Thoracic aorta (tissue), 2 donors: ENCODE measurements around the gene SYTL1. TPM values are rescaled to one million over a fixed set of nuclear protein-coding genes. Genes with fewer than 3 reads are reported as not detected.

Source experiments
- ATAC-seq: fragments of 150-250 bp; one replicate; pipeline ENCODE4 v1.8.0; 2017; ENCODE audit warnings: low read depth; ENCODE audit not compliant: insufficient number of reproducible peaks, low FRiP score
- DNase-seq: peaks from one replicate; pipeline ENCODE4 v3.0.0-alpha.2; 2020; ENCODE audit warnings: low spot score
- H3K27ac ChIP-seq, 2 donors: fragments of 200-600 bp; sonication (generic); 1 replicate in 1 of 2; 2 replicates in 1 of 2; pipeline ENCODE4 v1.5.1; 2016; ENCODE audit warnings: mild to moderate bottlenecking in 2 of 2, moderate library complexity in 2 of 2
- H3K27me3 ChIP-seq: fragments of 200-600 bp; sonication (generic); replicated peaks from 2 replicates; pipeline ENCODE4 v1.6.0; 2016; ENCODE audit warnings: mild to moderate bottlenecking; ENCODE audit not compliant: insufficient read depth
- H3K36me3 ChIP-seq: fragments of 200-600 bp; sonication (generic); one replicate; pipeline ENCODE4 v1.5.1; 2016
- H3K4me1 ChIP-seq, 2 donors: fragments of 200-600 bp; sonication (generic); 1 replicate in 1 of 2; 2 replicates in 1 of 2; pipeline versions ENCODE4 v1.5.1 to v1.6.0; 2016; ENCODE audit warnings: low read depth in 2 of 2, mild to moderate bottlenecking in 1 of 2; ENCODE audit not compliant: control insufficient read depth in 1 of 2
- H3K4me3 ChIP-seq: fragments of 200-600 bp; sonication (generic); 2 replicates; pipeline ENCODE4 v1.5.1; 2016; ENCODE audit warnings: mild to moderate bottlenecking
- H3K9me3 ChIP-seq: fragments of 200-600 bp; sonication (generic); 2 replicates; pipeline ENCODE4 v1.5.1; 2016
- CTCF ChIP-seq: fragments of 200-600 bp; sonication (generic); IDR thresholded peaks from one replicate; pipeline ENCODE4 v1.5.1; 2019; ENCODE audit warnings: antibody characterized with exemption
- total RNA-seq, 2 donors: library from RNA; depleted of rRNA; stranded (reverse); fragments of >200 nt; gene quantifications; one replicate each; pipeline versions ENCODE4 v1.1.0 to v1.2.3, GENCODE V29; 2016

The SYTL1 gene
- total RNA-seq, 2 donors from 2014 or later, result 4.1 to 5.5 TPM

- ATAC-seq, result no peak
- no peak for TF ChIP-seq CTCF
- no peak for DNase-seq
- peaks cover 2 to 13% of the 10 kb centered on the region in 2 donors for H3K4me1 ChIP-seq
- H3K27ac ChIP-seq, result no peak overlapping the region
- no peaks in the 10 kb centered on the region for H3K9me3 ChIP-seq
- no peaks in the 10 kb centered on the region for H3K27me3 ChIP-seq
- H3K4me3 ChIP-seq, result no peak overlapping the region
- peaks cover 54% of the 10 kb centered on the region for H3K36me3 ChIP-seq
Measured at GRCh38 chr1:27330786-27331185, 11.0 kb upstream of the SYTL1 start.

GRCh38 chr1:27331426-27331825 is 10.4 kb upstream of the SYTL1 start:
- ATAC-seq (no peak), DNase-seq (no peak)
- no peak overlapping the region for H3K27ac ChIP-seq
- H3K4me1 ChIP-seq, result peaks cover 2 to 6% of the 10 kb centered on the region in 2 donors
- H3K36me3 ChIP-seq, result peaks cover 56% of the 10 kb centered on the region
- H3K4me3 ChIP-seq, result no peak overlapping the region
- H3K27me3 ChIP-seq, result no peaks in the 10 kb centered on the region
- H3K9me3 ChIP-seq, result no peaks in the 10 kb centered on the region
- no peak for TF ChIP-seq CTCF

- ATAC-seq, result no peak
- no peaks in the 10 kb centered on the region for H3K9me3 ChIP-seq
- H3K4me3 ChIP-seq, result no peak overlapping the region
- H3K4me1 ChIP-seq, result peaks cover under 1 to 1% of the 10 kb centered on the region in 2 donors
- H3K27ac ChIP-seq, result no peak overlapping the region
- H3K36me3 ChIP-seq, result peaks cover 58% of the 10 kb centered on the region
- no peak for TF ChIP-seq CTCF
- no peaks in the 10 kb centered on the region for H3K27me3 ChIP-seq
- DNase-seq, result no peak
Measured at GRCh38 chr1:27331922-27332321, 9.9 kb upstream of the SYTL1 start.

- Histone ChIP-seq H3K27ac (no peak overlapping the region), H3K27me3 (no peaks in the 10 kb centered on the region), H3K4me1 (no peaks in the 10 kb centered on the region), H3K36me3 (peaks cover 59% of the 10 kb centered on the region), H3K9me3 (no peaks in the 10 kb centered on the region), H3K4me3 (no peak overlapping the region)
- ATAC-seq, result no peak
- TF ChIP-seq CTCF, result peak; percentile 81
- DNase-seq, result no peak
Measured at GRCh38 chr1:27332536-27333281, 9.1 kb upstream of the SYTL1 start.

- Histone ChIP-seq H3K27me3 (no peaks in the 10 kb centered on the region), H3K4me1 (no peaks in the 10 kb centered on the region), H3K9me3 (no peaks in the 10 kb centered on the region), H3K36me3 (peaks cover 63% of the 10 kb centered on the region), H3K4me3 (no peak overlapping the region), H3K27ac (no peak overlapping the region)
- TF ChIP-seq CTCF, result no peak
- no peak for ATAC-seq
- no peak for DNase-seq
Measured at GRCh38 chr1:27333717-27334279, 8.0 kb upstream of the SYTL1 start.
